HG03097 (cell line): Measurements from ENCODE around the gene PTMA.
A peak's percentile ranks its signal among the peaks of the same experiment; 100 is the strongest.
"Not testable (repeated sequence)": the region's sequence is repeated elsewhere in the genome, so short reads cannot be mapped to it uniquely, and the experiment has no call there.

Source experiments
- ATAC-seq: cut with Tn5 transposase; IDR thresholded peaks from one replicate; pipeline ENCODE4 v1.9.1; 2021; ENCODE audit not compliant: unreplicated experiment, low FRiP score

Gene PTMA

GRCh38 chr2:231714639-231715498 lies 6.5 kb downstream of the PTMA start:
- no peak for ATAC-seq

- ATAC-seq = no peak
Measured at GRCh38 chr2:231715499-231715837, 7.1 kb downstream of the PTMA start.

- no peak for ATAC-seq
Measured at GRCh38 chr2:231715988-231716616, 7.8 kb downstream of the PTMA start.

- ATAC-seq = no peak
Measured at GRCh38 chr2:231716666-231717280, 8.4 kb downstream of the PTMA start.

- ATAC-seq = peak; percentile 30
Measured at GRCh38 chr2:231717281-231718171, 9.2 kb downstream of the PTMA start.

GRCh38 chr2:231718799-231719198 lies 10.5 kb downstream of the PTMA start:
- ATAC-seq = no peak

GRCh38 chr2:231720292-231720986 lies 12.1 kb downstream of the PTMA start:
- no peak for ATAC-seq

GRCh38 chr2:231720987-231721966 lies 13.0 kb downstream of the PTMA start:
- no peak for ATAC-seq

GRCh38 chr2:231722721-231723307 lies 14.5 kb downstream of the PTMA start:
- no peak for ATAC-seq

- ATAC-seq = no peak
Measured at GRCh38 chr2:231725476-231725875, 17.2 kb downstream of the PTMA start.

- ATAC-seq = no peak
Measured at GRCh38 chr2:231726276-231726675, 18.0 kb downstream of the PTMA start.

GRCh38 chr2:231727621-231728020 lies 19.3 kb downstream of the PTMA start:
- ATAC-seq = no peak

- no peak for ATAC-seq
Measured at GRCh38 chr2:231732604-231733003, 24.3 kb downstream of the PTMA start.

- no peak for ATAC-seq
Measured at GRCh38 chr2:231737761-231738160, 29.4 kb downstream of the PTMA start.

- no peak for ATAC-seq
Measured at GRCh38 chr2:231743376-231744116, 35.2 kb downstream of the PTMA start.

GRCh38 chr2:231745303-231746038 lies 37.1 kb downstream of the PTMA start:
- ATAC-seq = no peak

GRCh38 chr2:231748153-231748896 lies 40.0 kb downstream of the PTMA start:
- ATAC-seq = not testable (repeated sequence)
